PC-9 (cell line): Measurements from ENCODE around the gene SUSD2.

Experiments used
- CTCF ChIP-seq: fragments of 200-600 bp; sonication (generic); conservative IDR thresholded peaks from 2 replicates; pipeline ENCODE4 v1.6.1; 2017; ENCODE audit warnings: mixed run types, antibody characterized with exemption, mild to moderate bottlenecking, moderate library complexity
- EZH2 ChIP-seq: fragments of 200-600 bp; sonication (generic); IDR thresholded peaks from 2 replicates; pipeline ENCODE4 v1.8.0; 2017; ENCODE audit warnings: antibody characterized with exemption, low read depth

GRCh38 chr22:24166811-24167210 is 14.5 kb upstream of the SUSD2 start:
- TF ChIP-seq CTCF (no peak), EZH2 (no peak)
